Uterus (tissue), 4 donors: ENCODE measurements around the gene HGD. TPM values are rescaled to one million over a fixed set of nuclear protein-coding genes. Genes with fewer than 3 reads are reported as not detected.
"Not testable (repeated sequence)": the region's sequence is repeated elsewhere in the genome, so short reads cannot be mapped to it uniquely, and the experiment has no call there.

Source experiments
- DNase-seq, 2 donors: peaks; one replicate each; pipeline ENCODE4 v3.0.0-alpha.2; 2019 to 2020
- H3K27ac ChIP-seq, 2 donors: fragments of 200-600 bp; sonication (generic); 1 replicate in 1 of 2; 2 replicates in 1 of 2; pipeline ENCODE4 v1.5.1; 2016 to 2018
- H3K27me3 ChIP-seq, 2 donors: fragments of 200-600 bp; sonication (generic); one replicate each; pipeline ENCODE4 v1.5.1; 2018 to 2019; ENCODE audit warnings: control low read depth in 1 of 2
- H3K36me3 ChIP-seq, 2 donors: fragments of 200-600 bp; sonication (generic); one replicate each; pipeline ENCODE4 v1.5.1; 2019; ENCODE audit warnings: control low read depth in 1 of 2
- H3K4me1 ChIP-seq, 2 donors: fragments of 200-600 bp; sonication (generic); one replicate each; pipeline ENCODE4 v1.5.1; 2018 to 2019; ENCODE audit warnings: control low read depth in 1 of 2
- H3K4me3 ChIP-seq, 2 donors: fragments of 200-600 bp; sonication (generic); 1 replicate in 1 of 2; 2 replicates in 1 of 2; pipeline ENCODE4 v1.5.1; 2018 to 2019; ENCODE audit warnings: mild to moderate bottlenecking in 1 of 2
- H3K9me3 ChIP-seq, 2 donors: fragments of 200-600 bp; sonication (generic); one replicate each; pipeline ENCODE4 v1.5.1; 2019; ENCODE audit warnings: control low read depth in 1 of 2
- POLR2A ChIP-seq, 2 donors: fragments of 450-650 bp; IDR thresholded peaks; one replicate each; pipeline ENCODE4 v1.6.1; 2016; ENCODE audit warnings: antibody characterized with exemption in 2 of 2, mild to moderate bottlenecking in 1 of 2, moderate library complexity in 1 of 2
- intact Hi-C: fragments of 100-400 bp; cut with DNase I; formaldehyde crosslinking; loops from one replicate; pipeline ENCODE4 v1.15.1; 2023; ENCODE audit warnings: low total_unique reads
- total RNA-seq, 4 donors: library from RNA; depleted of rRNA in 3 of 4; stranded (reverse); fragments of >200 nt in 3 of 4; gene quantifications; one replicate each; pipeline versions ENCODE4 v1.1.0 to v1.2.4, GENCODE V29; 2014 to 2023
- TF ChIP-seq, protein P1 (sequence below), 4 experiments: fragments of 200-600 bp in 2 of 4; fragments of 450-650 bp in 2 of 4; sonication (generic) in 2 of 4; IDR thresholded peaks; one replicate each; pipeline ENCODE4 v1.5.1; 2016 to 2019; ENCODE audit warnings: antibody characterized with exemption in 4 of 4, mild to moderate bottlenecking in 2 of 4, moderate library complexity in 1 of 4
- donor health status: DM: yes; HTN: yes; CAD: no.

The HGD gene
- total RNA-seq, 4 donors from 2014 or later: 0.98 to 7.4 (median 6.4) TPM; not detected in 1

DNA sequence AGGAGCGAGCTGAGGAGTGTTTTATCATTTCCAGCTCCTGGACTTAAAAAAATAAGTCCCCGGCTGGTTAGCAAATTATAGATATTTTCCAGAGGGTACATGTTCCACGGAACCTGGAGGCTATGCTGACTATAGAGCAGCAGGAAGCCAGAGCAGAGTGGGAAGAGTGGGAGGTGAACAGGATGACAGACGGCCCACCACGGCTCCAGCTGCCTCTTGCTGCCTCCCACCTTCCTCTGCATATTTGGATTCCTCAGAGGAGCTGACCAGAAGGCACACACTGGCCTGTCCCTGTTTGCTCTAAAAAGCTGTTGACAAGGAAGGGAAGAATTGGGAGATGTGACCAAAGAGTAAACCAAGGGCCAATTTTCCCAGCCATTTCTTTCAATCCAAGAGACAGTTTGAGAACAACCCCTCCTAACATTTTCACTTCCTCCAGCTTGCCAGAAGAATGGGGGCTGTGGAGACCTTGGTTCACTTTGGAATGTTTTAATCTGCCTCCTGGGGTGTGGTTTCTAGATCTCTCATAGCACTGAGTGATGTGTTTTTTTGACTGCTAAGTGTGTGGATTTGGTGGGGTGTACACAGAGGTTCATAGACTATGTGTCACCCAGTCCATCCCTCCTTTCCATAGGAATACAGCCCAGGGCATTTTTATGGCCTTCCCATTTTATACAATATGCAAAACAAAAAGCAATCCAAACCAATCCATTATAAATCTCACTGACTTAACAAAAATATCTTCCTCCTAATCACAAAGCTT lies 36.8 kb downstream of the HGD start:
- no peaks in the 10 kb centered on the region for H3K36me3 ChIP-seq
- H3K9me3 ChIP-seq: no peaks in the 10 kb centered on the region
- no peak overlapping the region for H3K27ac ChIP-seq
- TF ChIP-seq, protein P1, sequence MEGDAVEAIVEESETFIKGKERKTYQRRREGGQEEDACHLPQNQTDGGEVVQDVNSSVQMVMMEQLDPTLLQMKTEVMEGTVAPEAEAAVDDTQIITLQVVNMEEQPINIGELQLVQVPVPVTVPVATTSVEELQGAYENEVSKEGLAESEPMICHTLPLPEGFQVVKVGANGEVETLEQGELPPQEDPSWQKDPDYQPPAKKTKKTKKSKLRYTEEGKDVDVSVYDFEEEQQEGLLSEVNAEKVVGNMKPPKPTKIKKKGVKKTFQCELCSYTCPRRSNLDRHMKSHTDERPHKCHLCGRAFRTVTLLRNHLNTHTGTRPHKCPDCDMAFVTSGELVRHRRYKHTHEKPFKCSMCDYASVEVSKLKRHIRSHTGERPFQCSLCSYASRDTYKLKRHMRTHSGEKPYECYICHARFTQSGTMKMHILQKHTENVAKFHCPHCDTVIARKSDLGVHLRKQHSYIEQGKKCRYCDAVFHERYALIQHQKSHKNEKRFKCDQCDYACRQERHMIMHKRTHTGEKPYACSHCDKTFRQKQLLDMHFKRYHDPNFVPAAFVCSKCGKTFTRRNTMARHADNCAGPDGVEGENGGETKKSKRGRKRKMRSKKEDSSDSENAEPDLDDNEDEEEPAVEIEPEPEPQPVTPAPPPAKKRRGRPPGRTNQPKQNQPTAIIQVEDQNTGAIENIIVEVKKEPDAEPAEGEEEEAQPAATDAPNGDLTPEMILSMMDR (IDR thresholded peaks at IDR 0.05): no peak
- no peak for TF ChIP-seq POLR2A (IDR thresholded peaks at IDR 0.05)
- intact Hi-C loops: no loop called here
- no peak overlapping the region for H3K4me3 ChIP-seq
- DNase-seq: no peak
- no peaks in the 10 kb centered on the region for H3K4me1 ChIP-seq
- no peaks in the 10 kb centered on the region for H3K27me3 ChIP-seq

DNA sequence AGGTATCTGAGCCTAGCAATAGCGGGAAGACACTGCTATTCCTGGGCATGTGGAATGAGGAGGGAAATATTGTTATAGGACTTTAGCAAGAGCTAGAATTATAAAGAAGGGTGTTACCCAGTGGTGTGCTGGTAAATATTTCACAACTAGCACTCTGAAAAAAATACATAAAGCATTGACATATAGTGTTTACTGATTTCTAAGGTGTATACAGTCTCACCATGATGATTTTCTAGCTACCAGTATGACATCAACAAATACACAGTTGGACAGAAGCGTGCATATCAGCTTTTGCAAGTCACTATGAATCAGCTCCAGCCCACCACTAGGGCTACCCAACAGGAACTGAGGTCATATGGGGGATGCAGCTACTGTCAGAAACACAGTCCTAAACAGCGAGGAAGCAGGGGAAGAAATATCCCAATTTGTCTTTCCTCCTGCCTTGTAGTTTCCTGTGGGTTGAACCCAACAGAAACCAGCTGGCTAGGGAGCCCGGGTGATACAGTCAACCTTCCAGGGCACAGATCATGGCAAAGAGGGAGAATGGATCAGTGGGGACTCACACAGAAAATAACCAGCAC lies 39.6 kb downstream of the HGD start:
- intact Hi-C loops: no loop called here
- Histone ChIP-seq H3K36me3 (no peaks in the 10 kb centered on the region), H3K27ac (no peak overlapping the region), H3K4me3 (no peak overlapping the region), H3K9me3 (no peaks in the 10 kb centered on the region), H3K27me3 (no peaks in the 10 kb centered on the region), H3K4me1 (no peaks in the 10 kb centered on the region)
- DNase-seq: no peak
- no peak for TF ChIP-seq POLR2A (IDR thresholded peaks at IDR 0.05)
- TF ChIP-seq, protein P1 (IDR thresholded peaks at IDR 0.05): no peak

DNA sequence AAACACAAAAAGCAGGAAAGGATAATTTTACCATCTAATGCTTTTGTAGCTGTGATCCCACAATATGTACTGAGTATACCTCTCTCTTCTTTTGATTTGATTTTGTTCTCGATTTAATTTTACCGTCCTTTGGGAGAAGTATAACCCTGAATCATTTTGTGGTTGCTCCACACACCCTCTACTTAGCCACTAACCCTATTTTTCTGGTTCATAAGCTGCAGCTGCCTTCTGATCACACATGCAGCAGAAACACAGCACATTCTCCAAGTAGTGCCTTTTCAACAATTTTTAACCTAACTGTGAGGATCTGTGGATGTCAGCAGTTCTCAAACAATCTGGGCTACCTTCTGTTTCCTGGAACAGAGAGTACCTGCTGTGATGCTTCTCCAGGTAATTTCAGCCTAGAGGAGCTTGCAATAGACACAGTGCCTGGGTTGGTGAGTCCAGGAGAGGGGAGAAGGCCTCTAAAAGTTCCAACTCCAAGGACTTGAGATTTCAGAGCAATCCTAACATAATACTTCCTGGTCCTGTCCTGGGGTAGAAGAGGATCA lies 40.3 kb downstream of the HGD start:
- no peaks in the 10 kb centered on the region for H3K27me3 ChIP-seq
- intact Hi-C loops: no loop called here

DNA sequence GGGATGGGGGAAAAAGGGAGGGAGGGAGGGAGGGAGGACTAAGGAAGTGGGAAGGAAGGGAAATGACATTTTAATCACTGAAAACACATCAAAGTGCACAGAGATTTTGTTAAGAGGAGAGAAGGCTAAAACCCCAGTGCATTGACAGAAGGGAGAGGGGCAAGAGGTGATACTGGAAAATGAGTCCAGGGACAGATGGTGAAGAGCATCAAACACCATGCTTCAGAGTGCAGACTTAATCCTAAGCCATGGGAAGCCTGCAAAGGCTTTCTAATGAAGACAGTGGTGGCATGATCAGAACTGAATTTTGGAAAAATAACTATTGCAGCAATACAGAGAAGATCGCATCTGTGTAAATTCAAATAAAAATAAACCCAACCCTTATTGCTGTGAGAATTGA lies 41.8 kb downstream of the HGD start:
- TF ChIP-seq, protein P1 (IDR thresholded peaks at IDR 0.05): no peak
- no peak for TF ChIP-seq POLR2A (IDR thresholded peaks at IDR 0.05)
- no peak overlapping the region for H3K27ac ChIP-seq
- no peaks in the 10 kb centered on the region for H3K9me3 ChIP-seq
- H3K4me3 ChIP-seq: no peak overlapping the region
- no peaks in the 10 kb centered on the region for H3K4me1 ChIP-seq
- intact Hi-C loops: no loop called here
- DNase-seq: no peak
- no peaks in the 10 kb centered on the region for H3K27me3 ChIP-seq
- no peaks in the 10 kb centered on the region for H3K36me3 ChIP-seq

More for the DNA sequence above, 40.3 kb downstream of the HGD start:
- no peak overlapping the region for H3K27ac ChIP-seq
- no peaks in the 10 kb centered on the region for H3K36me3 ChIP-seq
- H3K9me3 ChIP-seq: no peaks in the 10 kb centered on the region
- DNase-seq: no peak
- no peaks in the 10 kb centered on the region for H3K4me1 ChIP-seq
- no peak overlapping the region for H3K4me3 ChIP-seq
- TF ChIP-seq POLR2A (IDR thresholded peaks at IDR 0.05): no peak
- TF ChIP-seq, protein P1 (IDR thresholded peaks at IDR 0.05): no peak

DNA sequence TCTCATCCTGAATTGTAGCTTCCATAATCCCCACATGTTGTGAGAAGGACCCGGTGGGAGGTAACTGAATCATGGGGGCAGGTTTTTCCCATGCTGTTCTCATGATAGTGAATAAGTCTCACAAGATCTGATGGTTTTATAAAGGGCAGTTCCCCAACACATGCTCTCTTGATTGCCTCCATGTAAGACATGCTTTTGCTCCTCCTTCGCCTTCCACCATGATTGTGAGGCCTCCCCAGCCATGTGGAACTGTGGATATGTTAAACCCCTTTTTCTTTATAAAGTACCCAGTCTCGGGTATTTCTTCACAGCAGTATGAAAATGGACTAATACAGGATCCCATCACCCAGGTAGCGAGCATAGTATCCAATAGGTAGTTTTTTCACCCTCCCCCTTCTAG lies 43.2 kb downstream of the HGD start:
- intact Hi-C loops, H3K9me3 ChIP-seq, H3K27me3 ChIP-seq, DNase-seq, H3K4me3 ChIP-seq, H3K4me1 ChIP-seq, H3K36me3 ChIP-seq, H3K27ac ChIP-seq: not testable (repeated sequence)
